PC-9 (cell line): ENCODE results near the gene ZNF358. TPM values are rescaled to one million over a fixed set of nuclear protein-coding genes. Genes with fewer than 3 reads are reported as not detected.

Source experiments
- BruUV-seq: library from RNA; stranded (reverse); fragments of 400-500 nt; replicated peaks from 2 replicates; lab custom pipeline; 2021; lab: Mats Ljungman, UMichigan
- CTCF ChIA-PET: fragments of 300-600 bp; sonication (Branson Sonifier 250); formaldehyde crosslinking; loops from one replicate; lab custom pipeline; 2022; ENCODE audit warnings: antibody characterized with exemption; lab: Charles Lee
- POLR2A ChIA-PET: fragments of 300-600 bp; sonication (Branson Sonifier 250); formaldehyde crosslinking; loops from one replicate; lab custom pipeline; 2022; ENCODE audit warnings: antibody characterized with exemption; ENCODE audit not compliant: unreplicated experiment; lab: Charles Lee
- DNase-seq, 2 experiments: peaks; one replicate each; pipeline versions ENCODE4 v3.0.0 to v3.0.0-alpha.2; 2015 to 2022; ENCODE audit warnings: mixed read lengths in 1 of 2
- H2AFZ ChIP-seq: fragments of 200-600 bp; sonication (generic); 2 replicates; pipeline ENCODE4 v1.8.1; 2017; ENCODE audit warnings: antibody characterized with exemption
- H3F3A ChIP-seq: fragments of 200-600 bp; sonication (generic); 2 replicates; pipeline ENCODE4 v1.8.1; 2017; ENCODE audit warnings: antibody characterized with exemption, mild to moderate bottlenecking, low read depth; ENCODE audit not compliant: insufficient read depth
- H3K27ac ChIP-seq: fragments of 200-600 bp; sonication (generic); 2 replicates; pipeline ENCODE4 v1.6.1; 2016; ENCODE audit warnings: mixed run types
- H3K27me3 ChIP-seq: fragments of 200-600 bp; sonication (generic); 2 replicates; pipeline ENCODE4 v1.6.1; 2016; ENCODE audit warnings: low read depth, mixed run types; ENCODE audit not compliant: insufficient read depth
- H3K36me3 ChIP-seq: fragments of 200-600 bp; sonication (generic); 2 replicates; pipeline ENCODE4 v1.6.1; 2016; ENCODE audit warnings: low read depth, mixed run types
- H3K4me1 ChIP-seq: fragments of 200-600 bp; sonication (generic); replicated peaks from 2 replicates; pipeline ENCODE4 v1.6.1; 2016; ENCODE audit warnings: mixed run types; ENCODE audit not compliant: insufficient read depth
- H3K4me2 ChIP-seq: fragments of 200-600 bp; sonication (generic); 2 replicates; pipeline ENCODE4 v1.6.1; 2017; ENCODE audit warnings: mixed run types
- H3K4me3 ChIP-seq: fragments of 200-600 bp; sonication (generic); 2 replicates; pipeline ENCODE4 v1.6.1; 2016; ENCODE audit warnings: mixed run types
- H3K79me2 ChIP-seq: fragments of 200-600 bp; sonication (generic); 2 replicates; pipeline ENCODE4 v1.6.1; 2017; ENCODE audit warnings: low read depth, mixed run types
- H3K9me2 ChIP-seq: fragments of 200-600 bp; sonication (generic); 2 replicates; pipeline ENCODE4 v1.8.1; 2017; ENCODE audit warnings: mild to moderate bottlenecking; ENCODE audit not compliant: insufficient read depth
- H3K9me3 ChIP-seq: fragments of 200-600 bp; sonication (generic); 2 replicates; pipeline ENCODE4 v1.8.1; 2016; ENCODE audit warnings: low read depth; ENCODE audit not compliant: insufficient read depth
- H4K20me1 ChIP-seq: fragments of 200-600 bp; sonication (generic); 2 replicates; pipeline ENCODE4 v1.8.1; 2017; ENCODE audit not compliant: insufficient read depth
- CTCF ChIP-seq: fragments of 200-600 bp; sonication (generic); conservative IDR thresholded peaks from 2 replicates; pipeline ENCODE4 v1.6.1; 2017; ENCODE audit warnings: mixed run types, antibody characterized with exemption, mild to moderate bottlenecking, moderate library complexity
- EZH2 ChIP-seq: fragments of 200-600 bp; sonication (generic); IDR thresholded peaks from 2 replicates; pipeline ENCODE4 v1.8.0; 2017; ENCODE audit warnings: antibody characterized with exemption, low read depth
- intact Hi-C: fragments of 100-400 bp; cut with micrococcal nuclease; formaldehyde crosslinking; loops from one replicate; pipeline ENCODE4 v1.10.0; 2022; ENCODE audit not compliant: unreplicated experiment
- total RNA-seq: library from RNA; stranded (reverse); gene quantifications from 2 replicates; pipeline ENCODE4 v1.2.3, GENCODE V29; 2021

ZNF358 gene
- total RNA-seq, 1 experiment from 2014 or later = 60.7 TPM

- no peaks in the 10 kb centered on the region for H4K20me1 ChIP-seq
- H3K9me3 ChIP-seq = no peaks in the 10 kb centered on the region
- DNase-seq = no peak
- H3K4me1 ChIP-seq = no peaks in the 10 kb centered on the region
- POLR2A ChIA-PET = interaction anchor here (0.6 kb wide), 1 partner anchor 24 kb away, joined by 11 read pairs; no protein-coding TSS in a partner anchor
- BruUV-seq = no TSS peak
- peaks cover 6% of the 10 kb centered on the region for H3F3A ChIP-seq
- H3K4me2 ChIP-seq = no peak overlapping the region
- no peak overlapping the region for H3K4me3 ChIP-seq
- TF ChIP-seq CTCF = no peak
- no peak for TF ChIP-seq EZH2
- no peak overlapping the region for H3K27ac ChIP-seq
- intact Hi-C loops = no loop called here
- CTCF ChIA-PET = interaction anchor here (0.6 kb wide), 1 partner anchor 17 kb away, joined by 3 read pairs; no protein-coding TSS in a partner anchor
- H3K9me2 ChIP-seq = no peaks in the 10 kb centered on the region
- no peak overlapping the region for H2AFZ ChIP-seq
- H3K79me2 ChIP-seq = no peaks in the 10 kb centered on the region
- H3K36me3 ChIP-seq = no peaks in the 10 kb centered on the region
- H3K27me3 ChIP-seq = no peaks in the 10 kb centered on the region
These were observed 49.4 kb downstream of the ZNF358 start for GRCh38 chr19:7565332-7565731.

Other genes starting within 250 kb of the ZNF358 start
- 9.3 and 18.9 TPM in 2 replicates for gene INSR, start 221.7 kb upstream of the ZNF358 start, total RNA-seq
- 58.2 and 77.4 TPM in 2 replicates for gene ARHGEF18, start 167.2 kb upstream of the ZNF358 start, total RNA-seq
- gene PEX11G, start 27.1 kb upstream of the ZNF358 start, total RNA-seq = 10.5 and 16.0 TPM in 2 replicates
- 10.4 and 16.0 TPM in 2 replicates for gene MCOLN1, start 6.5 kb downstream of the ZNF358 start, total RNA-seq
- gene PNPLA6, start 19.6 kb downstream of the ZNF358 start, total RNA-seq = 121 and 139 TPM in 2 replicates
- gene CAMSAP3, start 79.8 kb downstream of the ZNF358 start, total RNA-seq = 25.9 and 27.8 TPM in 2 replicates
- 44.9 and 51.3 TPM in 2 replicates for gene XAB2, start 113.4 kb downstream of the ZNF358 start, total RNA-seq
- gene PET100, start 113.7 kb downstream of the ZNF358 start, total RNA-seq = 149 and 222 TPM in 2 replicates
- gene PCP2, start 117.6 kb downstream of the ZNF358 start, total RNA-seq = 0.92 and 1.0 TPM in 2 replicates
- gene STXBP2, start 121.0 kb downstream of the ZNF358 start, total RNA-seq = 148 and 201 TPM in 2 replicates
- gene RETN, start 152.9 kb downstream of the ZNF358 start, total RNA-seq = not detected in 2 replicates
- not detected in 2 replicates for gene MCEMP1, start 161.0 kb downstream of the ZNF358 start, total RNA-seq
- gene TRAPPC5, start 164.7 kb downstream of the ZNF358 start, total RNA-seq = 81.2 and 103 TPM in 2 replicates
- gene FCER2, start 186.0 kb downstream of the ZNF358 start, total RNA-seq = not detected in 2 replicates
- not detected in 2 replicates for gene CLEC4G, start 216.0 kb downstream of the ZNF358 start, total RNA-seq
- gene CD209, start 231.4 kb downstream of the ZNF358 start, total RNA-seq = not detected in 2 replicates
- not detected in 2 replicates for gene CLEC4M, start 247.1 kb downstream of the ZNF358 start, total RNA-seq